NCI-H187 (cell line): ENCODE measurements around the gene PCBP2.
A peak's percentile ranks its signal among the peaks of the same experiment; 100 is the strongest.
"Not testable (repeated sequence)": the region's sequence is repeated elsewhere in the genome, so short reads cannot be mapped to it uniquely, and the experiment has no call there.

Source experiments
- DNase-seq, 2 experiments: peaks; one replicate each; lab custom pipeline; 2025; lab: John Stamatoyannopoulos, UW

The PCBP2 gene

DNA sequence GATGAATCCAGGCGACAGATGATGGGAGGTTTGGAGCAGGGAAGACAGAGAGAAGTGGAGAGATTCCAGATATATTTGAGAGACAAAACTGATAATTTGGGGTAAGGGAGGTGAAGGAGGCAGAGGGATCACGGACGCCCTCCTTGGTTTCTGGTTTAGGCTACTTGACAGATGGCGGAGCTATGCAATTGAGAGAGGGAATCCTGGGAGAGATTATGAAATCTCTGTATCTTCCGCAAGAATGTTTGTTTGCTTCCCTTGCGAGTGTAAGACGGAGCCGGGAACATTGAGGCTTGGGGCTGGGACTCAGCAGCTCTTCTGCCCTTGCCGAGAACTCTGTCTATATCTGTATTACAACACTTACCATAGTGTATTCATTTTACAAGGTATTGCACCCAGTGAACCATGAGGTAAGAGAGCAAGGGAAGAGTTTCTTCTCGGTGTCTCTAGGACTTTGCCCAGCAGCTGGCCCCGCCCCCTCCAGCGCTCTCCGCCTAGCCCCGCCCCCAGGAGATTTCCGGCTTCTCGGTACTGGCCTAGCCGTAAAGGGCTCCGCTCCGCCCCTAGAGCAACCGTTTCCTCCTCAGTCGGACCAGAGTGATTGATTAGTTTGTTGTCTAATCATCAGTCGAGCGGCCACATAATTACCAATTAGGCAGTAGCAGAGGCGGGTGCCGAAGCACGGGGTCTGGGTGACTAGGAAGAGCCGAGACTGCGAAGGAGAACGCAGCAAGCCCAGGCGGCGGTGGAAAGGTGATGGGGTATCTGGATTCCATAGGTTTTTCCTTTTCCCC is 10.7 kb upstream of the PCBP2 start, which contains the start of gene PRR13:
Gene PRR13, plus strand, starts transcription at position 695 of the 794 bp plus-strand sequence. CDS start 981 bp downstream, outside the sequence.
- peak; percentile 97 to 99 for DNase-seq

DNA sequence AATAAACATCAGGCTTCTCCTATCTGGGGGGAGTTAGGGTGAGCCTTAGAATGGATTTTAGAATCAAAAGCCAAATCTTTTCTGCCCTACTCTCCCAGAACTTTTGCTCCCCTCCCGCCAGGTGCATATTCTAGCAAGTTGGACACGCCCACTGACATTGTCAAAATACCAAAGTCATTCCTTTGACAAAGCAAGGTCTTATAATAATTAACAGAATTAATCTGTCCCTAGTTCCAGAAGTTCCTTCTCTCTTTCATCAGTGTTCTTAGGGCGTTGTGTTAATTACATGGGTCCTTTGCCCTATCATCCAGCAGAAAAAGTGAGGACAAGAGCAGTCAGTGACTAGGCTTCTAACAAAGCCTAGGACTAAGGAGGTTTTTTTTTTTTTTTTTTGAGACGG is 7.9 kb upstream of the PCBP2 start:
- no peak for DNase-seq

DNA sequence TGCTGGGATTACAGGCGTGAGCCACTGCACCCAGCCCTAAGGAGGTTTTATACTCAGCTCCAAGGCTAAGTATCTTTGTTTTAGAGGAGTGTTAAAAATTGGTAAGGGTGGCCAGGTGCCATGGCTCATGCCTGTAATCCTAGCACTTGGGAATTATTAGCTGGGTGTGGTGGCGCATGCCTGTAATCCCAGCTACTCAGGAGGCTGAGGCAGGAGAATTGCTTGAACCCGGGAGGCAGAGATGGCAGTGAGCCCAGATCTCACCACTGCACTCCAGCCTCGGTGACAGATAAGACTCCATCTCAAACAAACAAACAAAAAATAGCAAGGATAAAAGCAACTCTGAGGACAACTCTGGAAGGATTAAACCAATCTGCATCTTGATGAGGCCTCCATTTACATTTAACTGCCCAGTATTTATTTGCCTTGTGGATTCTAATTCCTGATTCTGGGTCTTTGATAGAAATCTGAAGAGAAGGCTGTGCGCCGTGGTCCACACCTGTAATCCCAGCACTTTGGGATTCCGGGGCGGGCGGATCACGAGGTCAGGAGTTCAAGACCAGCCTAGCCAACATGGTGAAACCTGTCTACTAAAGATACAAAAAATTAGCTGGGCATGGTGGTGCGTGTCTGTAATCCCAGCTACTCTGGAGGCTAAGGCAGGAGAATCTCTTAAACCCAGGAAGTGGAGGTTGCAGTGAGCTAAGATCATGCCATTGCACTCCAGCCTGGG is 7.1 kb upstream of the PCBP2 start:
- not testable (repeated sequence) for DNase-seq

GRCh38 chr12:53450936-53451335 is 966 bp upstream of the PCBP2 start:
- DNase-seq = no peak

DNA sequence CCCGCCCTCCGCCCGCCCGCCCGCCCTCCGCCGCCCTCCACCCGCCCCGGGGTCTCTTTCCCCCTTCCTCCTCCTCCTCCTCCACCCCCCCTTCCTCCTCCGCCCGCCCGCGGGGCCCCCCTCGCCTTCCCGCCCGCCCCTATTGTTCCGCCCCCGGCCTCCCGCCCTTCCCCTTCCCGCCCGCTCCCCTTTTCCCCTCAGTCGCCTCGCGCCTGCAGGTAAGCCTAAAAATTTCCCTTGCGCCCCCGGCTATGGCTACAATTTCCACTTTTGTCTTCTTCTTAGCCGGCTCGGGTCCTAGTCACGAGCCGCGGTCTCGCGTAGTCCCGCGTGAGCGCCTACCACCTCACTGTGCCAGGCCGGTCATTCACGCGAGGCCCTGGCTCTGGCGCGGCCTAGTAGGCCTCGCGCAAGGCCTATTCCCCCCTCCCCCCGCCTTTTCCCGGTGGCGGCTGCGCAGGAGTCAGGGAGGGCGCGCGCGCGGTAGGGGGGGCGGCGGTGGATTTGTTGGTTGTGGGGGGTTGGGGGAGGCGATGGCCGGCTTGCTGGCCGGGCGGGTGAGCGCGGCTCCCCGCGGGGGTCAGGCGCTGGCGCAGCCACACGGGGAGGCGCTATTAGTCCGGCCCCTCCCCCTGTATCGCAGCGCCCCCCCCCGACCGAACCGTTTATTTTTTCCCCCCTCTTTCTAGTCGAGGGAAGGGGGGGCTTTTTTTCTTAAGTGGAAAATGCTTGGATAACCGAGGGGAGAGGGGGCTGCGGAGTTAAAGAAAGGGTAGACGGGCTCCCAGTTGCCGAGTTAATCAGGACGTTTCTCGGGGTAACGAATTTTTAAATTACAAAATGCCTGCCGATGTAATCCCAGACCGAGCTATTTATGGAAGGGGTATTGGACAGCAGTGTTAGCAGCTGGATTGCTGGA is 516 bp downstream of the PCBP2 start:
- peak; percentile 64 to 74 for DNase-seq

DNA sequence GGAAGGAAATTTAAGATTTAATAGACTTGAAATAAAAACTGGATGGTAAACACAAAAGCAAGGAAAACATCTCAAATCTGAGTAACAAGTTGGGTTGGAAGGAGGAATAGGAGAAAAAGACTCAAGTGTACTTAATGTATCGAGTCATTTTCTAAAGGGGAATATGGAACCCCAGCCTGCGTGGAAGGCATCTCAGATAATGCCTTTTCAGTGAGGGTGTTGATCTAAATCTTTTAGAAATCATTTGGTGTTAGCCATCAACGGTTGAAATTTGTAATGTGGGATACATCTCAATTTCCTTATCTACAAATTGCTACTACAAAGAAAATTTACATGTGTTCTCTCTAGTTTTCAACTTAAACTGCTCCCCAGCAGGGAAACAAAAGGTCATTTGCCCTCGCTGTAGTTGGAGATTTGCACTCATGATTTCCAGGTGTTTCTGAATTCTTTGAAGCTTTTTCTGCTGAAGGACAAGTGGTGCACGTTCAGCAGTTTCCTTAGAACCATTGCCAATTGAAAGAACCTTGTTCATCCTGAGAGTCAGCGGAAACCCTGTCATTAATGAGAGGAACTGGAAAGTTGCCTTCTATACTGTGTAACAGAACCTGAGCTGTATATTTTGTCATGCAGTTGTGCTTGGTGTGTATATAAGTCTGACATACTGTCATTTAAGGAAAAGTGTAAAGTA is 2.2 kb downstream of the PCBP2 start:
- no peak for DNase-seq

DNA sequence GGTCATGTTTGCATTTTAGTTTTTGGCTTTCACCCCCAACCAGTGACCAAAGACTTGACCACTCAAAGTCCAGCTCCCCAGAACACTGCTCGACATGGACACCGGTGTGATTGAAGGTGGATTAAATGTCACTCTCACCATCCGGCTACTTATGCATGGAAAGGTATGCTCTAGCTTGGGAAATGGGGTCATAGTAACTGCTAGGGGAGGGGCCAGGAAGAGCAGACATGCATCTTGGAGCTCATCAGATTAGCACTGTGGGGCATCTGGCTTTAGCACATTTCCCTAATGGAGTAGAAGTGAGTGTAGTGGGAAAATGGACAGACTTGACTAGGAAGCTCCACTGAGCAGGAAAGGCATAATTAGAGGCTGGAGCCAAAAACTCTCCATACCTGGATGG is 2.8 kb downstream of the PCBP2 start:
- DNase-seq = no peak

DNA sequence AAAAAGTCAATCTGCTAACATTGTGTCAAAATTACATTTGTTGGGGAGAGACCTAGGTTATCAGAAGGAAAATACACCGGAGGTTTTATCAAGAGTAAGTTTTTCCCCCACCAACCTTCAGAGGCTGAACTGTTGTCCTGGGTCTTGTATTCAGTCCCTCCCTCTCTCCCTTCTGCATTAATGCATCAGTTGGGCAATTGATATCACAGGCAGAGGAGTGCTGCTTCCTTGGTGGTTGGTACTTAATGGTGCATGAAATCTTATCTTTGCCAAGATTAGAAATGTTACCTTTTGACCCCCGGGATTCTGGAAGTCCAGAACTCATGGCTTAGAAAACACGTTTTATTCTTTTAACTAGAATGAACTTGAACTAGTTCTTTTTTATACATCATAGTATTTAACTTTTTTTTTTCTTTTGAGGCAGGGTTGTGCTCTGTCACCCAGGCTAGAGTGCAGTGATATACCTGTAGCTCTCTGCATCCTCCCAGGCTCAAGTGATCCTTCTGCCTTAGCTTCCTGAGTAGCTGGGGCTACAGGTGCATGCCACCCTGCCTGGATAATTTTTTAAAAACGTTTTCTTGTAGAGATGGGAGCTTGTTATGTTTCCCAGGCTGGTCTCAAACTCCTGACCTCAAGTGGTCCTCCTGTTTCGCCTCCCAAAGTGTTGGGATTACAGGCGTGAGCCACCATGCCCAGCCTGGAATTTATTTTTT is 4.9 kb downstream of the PCBP2 start:
- DNase-seq = no peak

DNA sequence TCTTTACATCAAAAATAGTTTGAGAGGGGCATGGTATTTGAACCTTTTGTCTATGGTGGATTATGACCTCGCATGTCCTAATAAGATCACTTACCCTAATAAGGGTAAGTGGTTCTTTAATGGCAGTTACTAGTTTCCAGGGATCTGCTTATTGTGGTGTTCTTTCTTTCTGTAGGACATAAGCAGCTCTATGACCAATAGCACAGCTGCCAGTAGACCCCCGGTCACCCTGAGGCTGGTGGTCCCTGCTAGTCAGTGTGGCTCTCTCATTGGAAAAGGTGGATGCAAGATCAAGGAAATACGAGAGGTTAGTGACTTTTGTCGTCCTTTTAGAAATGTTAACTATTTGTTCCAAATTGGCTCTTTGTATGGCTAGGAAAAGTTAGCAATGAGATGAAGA is 7.2 kb downstream of the PCBP2 start:
- no peak for DNase-seq

DNA sequence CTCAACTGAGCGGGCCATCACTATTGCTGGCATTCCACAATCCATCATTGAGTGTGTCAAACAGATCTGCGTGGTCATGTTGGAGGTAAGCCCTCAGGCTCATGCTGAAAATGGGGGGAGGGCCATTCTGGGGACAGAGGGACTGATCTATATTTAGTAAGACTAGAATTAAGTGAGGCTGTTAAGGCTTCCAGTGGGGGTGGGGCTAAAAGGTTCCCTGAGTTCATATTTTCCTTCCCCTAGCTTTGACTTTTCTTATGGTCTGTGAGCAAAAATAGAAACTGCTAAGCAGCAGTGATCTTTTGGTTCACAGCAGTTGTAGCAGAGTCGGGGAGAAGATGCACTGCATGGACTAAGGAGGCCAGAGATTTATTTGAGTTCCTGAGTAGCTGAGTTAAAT is 9.2 kb downstream of the PCBP2 start:
- DNase-seq = no peak

- DNase-seq = no peak
These were observed 9.7 kb downstream of the PCBP2 start for GRCh38 chr12:53461591-53461990.

DNA sequence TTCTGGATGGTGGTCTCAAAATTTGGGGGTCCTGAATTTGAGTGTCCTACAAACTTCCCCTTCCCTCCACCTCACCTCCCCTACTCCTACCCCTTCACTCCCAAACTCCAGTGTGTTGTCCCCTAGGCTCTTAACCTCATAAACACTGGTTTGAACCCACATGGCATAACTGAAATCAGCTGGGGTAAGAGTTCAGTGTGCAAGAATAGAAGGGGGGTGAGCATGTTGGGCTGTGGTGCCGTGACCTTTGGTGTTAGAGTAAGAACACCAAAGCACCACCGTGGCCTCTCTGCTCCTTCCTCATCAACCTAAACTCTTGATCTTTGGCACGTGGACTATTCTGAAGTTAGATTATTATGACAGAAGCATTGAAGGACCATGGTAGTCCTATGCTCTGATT is 11.0 kb downstream of the PCBP2 start:
- DNase-seq = no peak

DNA sequence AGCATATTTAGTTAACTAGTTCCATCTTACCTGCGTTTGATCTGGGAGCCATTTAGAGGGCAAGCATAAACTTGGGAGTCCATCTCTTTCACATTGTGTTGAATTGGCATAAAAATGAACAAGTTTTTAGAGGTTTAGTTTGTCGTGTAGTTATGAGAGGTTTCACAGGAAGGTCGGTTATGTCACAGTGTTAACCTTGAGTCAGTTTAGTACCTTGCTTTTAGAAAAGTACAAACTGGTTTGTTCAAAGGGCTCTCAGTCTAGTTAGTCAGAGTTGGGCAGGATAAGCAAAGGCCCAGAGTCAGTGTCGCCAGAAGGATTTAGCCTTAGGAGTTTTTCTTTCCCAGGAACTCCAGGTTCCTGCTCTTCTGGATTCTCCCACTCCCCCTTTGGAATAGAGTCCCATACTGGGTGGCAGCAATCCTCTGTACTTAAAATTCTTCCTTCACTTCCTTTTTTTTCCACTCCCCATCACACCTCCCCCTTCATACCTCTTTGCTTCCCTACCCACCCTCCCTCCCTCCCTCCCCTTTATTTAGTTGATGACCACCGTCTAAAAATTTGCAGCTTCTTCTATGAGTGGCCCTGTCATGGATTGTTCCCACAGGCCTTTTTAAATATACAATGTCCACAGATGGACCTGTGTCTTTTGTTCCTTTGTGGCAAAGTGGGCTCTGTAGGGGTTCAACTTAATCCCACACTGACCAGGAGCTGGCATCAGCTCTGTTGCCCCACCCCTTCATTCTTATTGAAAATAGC is 12.1 kb downstream of the PCBP2 start:
- DNase-seq = no peak

- no peak for DNase-seq
These were observed 12.9 kb downstream of the PCBP2 start for GRCh38 chr12:53464685-53465418.

DNA sequence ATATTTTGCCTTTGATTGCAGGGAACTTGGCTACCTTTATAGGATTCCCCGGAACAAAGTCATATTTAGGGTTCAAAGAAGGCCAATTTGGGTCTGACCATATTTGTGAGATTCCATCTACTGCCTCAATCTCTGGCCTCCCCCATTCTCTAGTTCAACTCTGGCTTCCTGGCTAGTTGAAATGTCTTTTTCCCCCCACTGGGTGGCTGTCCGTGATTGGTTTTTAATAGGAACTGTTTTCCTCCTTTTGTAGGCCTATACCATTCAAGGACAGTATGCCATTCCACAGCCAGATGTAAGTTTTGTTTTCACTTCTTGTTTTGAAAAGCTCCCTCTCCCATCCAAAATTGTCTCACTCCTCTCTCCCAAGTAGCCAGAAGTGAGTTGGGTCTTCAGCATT is 13.8 kb downstream of the PCBP2 start:
- no peak for DNase-seq

- DNase-seq = no peak
These were observed 14.7 kb downstream of the PCBP2 start for GRCh38 chr12:53466640-53467039.

- no peak for DNase-seq
These were observed 15.2 kb downstream of the PCBP2 start for GRCh38 chr12:53467082-53467481.

DNA sequence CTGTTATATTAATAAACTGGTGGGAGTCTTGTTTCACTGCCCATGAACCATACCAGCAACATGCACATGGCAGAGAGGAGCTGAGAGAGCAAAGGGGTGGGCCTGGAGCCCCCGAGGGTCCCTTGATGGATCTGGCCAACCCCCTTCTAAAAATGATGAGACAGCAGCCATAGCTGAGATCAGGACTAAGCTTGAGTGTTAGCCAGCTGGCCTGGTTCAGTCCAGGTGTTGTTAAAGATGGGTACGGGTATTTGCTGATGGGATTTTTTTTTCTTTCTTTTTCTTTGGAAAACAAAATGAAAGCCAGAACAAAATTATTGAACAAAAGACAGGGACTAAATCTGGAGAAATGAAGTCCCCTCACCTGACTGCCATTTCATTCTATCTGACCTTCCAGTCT is 16.0 kb downstream of the PCBP2 start:
- DNase-seq = no peak

DNA sequence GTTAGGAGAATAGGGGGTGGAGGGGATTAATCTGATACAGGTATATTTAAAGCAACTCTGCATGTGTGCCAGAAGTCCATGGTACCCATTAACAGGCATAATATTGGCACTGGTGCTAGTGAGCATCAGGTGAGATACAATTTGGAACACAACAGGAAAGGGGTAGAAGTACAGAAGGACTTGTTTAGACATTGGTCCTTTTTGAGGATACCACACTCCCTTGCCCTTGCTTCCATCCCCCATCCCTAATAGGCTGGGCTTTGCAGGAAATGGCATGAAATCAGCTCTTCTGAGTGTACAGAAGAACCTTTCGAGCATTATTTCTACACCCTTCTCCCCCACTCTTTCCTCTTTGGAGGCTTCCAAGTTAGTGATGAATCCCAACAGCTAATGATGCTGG is 16.4 kb downstream of the PCBP2 start:
- DNase-seq = no peak
